PC-3 (cell line): ENCODE measurements around the gene GAS2L1.

Source experiments
- CTCF ChIP-seq: fragments of 300-600 bp; sonication (generic); conservative IDR thresholded peaks from 2 replicates; pipeline ENCODE4 v1.5.1; 2017; ENCODE audit warnings: antibody characterized with exemption, low read depth, mild to moderate bottlenecking, low read length
- EZH2 ChIP-seq: fragments of 300-600 bp; sonication (generic); IDR thresholded peaks from one replicate; pipeline ENCODE4 v1.6.1; 2017; ENCODE audit warnings: antibody characterized with exemption, mild to moderate bottlenecking, low read length; ENCODE audit not compliant: unreplicated experiment
- EZH2phosphoT487 ChIP-seq: fragments of 300-600 bp; sonication (generic); IDR thresholded peaks from 2 replicates; pipeline ENCODE4 v1.6.1; 2018; ENCODE audit warnings: mild to moderate bottlenecking, antibody characterized with exemption, low read length, borderline replicate concordance

- TF ChIP-seq CTCF = no peak
- no peak for TF ChIP-seq EZH2
- TF ChIP-seq EZH2phosphoT487 = no peak
Measured at GRCh38 chr22:29258407-29259252, 47.8 kb upstream of the GAS2L1 start.
